Left lung (tissue), 10 donors: Measurements from ENCODE around the gene BNIP2. TPM values are rescaled to one million over a fixed set of nuclear protein-coding genes. Genes with fewer than 3 reads are reported as not detected.
A peak's percentile ranks its signal among the peaks of the same experiment; 100 is the strongest.
"Not testable (repeated sequence)": the region's sequence is repeated elsewhere in the genome, so short reads cannot be mapped to it uniquely, and the experiment has no call there.

Experiments
- ATAC-seq: fragments of 200-7000 bp; cut with Tn5 transposase; one replicate; pipeline ENCODE4 v1.9.1; 2020; ENCODE audit warnings: moderate library complexity
- DNase-seq, 4 donors: peaks; one replicate each; pipeline ENCODE4 v3.0.0-alpha.2; 2013 to 2020
- H3K27ac ChIP-seq, 2 donors: fragments of 200-600 bp; sonication (generic) in 1 of 2; one replicate each; pipeline versions ENCODE4 v1.5.0 to v1.8.0; 2020 to 2021
- H3K27me3 ChIP-seq, 2 donors: fragments of 200-600 bp; sonication (generic) in 1 of 2; one replicate each; pipeline versions ENCODE4 v1.5.0 to v1.8.0; 2020 to 2021
- H3K36me3 ChIP-seq, 2 donors: fragments of 200-600 bp; sonication (generic) in 1 of 2; one replicate each; pipeline versions ENCODE4 v1.5.0 to v1.8.0; 2020 to 2021
- H3K4me1 ChIP-seq, 2 donors: fragments of 200-600 bp; one replicate each; pipeline ENCODE4 v1.8.0; 2021
- H3K4me3 ChIP-seq, 2 donors: fragments of 200-600 bp; sonication (generic) in 1 of 2; one replicate each; pipeline versions ENCODE4 v1.5.0 to v1.8.0; 2020 to 2021; ENCODE audit warnings: mild to moderate bottlenecking in 1 of 2
- H3K9me3 ChIP-seq, 2 donors: fragments of 200-600 bp; sonication (generic) in 1 of 2; one replicate each; pipeline versions ENCODE4 v1.5.0 to v1.8.0; 2020 to 2021
- CTCF ChIP-seq, 2 donors: fragments of 200-600 bp; sonication (generic) in 1 of 2; IDR thresholded peaks; one replicate each; pipeline versions ENCODE4 v1.5.0 to v1.8.0; 2021; ENCODE audit warnings: antibody characterized with exemption in 2 of 2
- intact Hi-C, 2 donors: fragments of 100-400 bp; cut with DNase I; formaldehyde crosslinking; loops; one replicate each; pipeline versions ENCODE4 v1.11.2 to v1.14.2; 2022
- polyA plus RNA-seq, 6 donors: library from polyadenylated mRNA; unstranded; fragments of 120-200 nt; gene quantifications; one replicate each; pipeline ENCODE4 v1.2.1, GENCODE V29; 2013; ENCODE audit not compliant: insufficient read length in 6 of 6
- total RNA-seq, 2 donors: library from RNA; stranded (reverse); fragmentation: NEBNext Ultra II Directional; extraction: Animal tissue kit (Norgen Biotek cat#: 25700); gene quantifications; one replicate each; pipeline ENCODE4 v1.2.1, GENCODE V29; 2021
- donor health status: DM: no; HTN: yes; CAD: no.
- donor health status: DM: no; HTN: no; CAD: no.

The BNIP2 gene
- total and polyA plus RNA-seq, 8 donors: 66.0 to 87.3 (median 73.7) TPM

- peak; percentile 88 to 99 (median 96) for DNase-seq
- ATAC-seq: peak; percentile 100
- Histone ChIP-seq H3K27ac (peak within 1 kb of the TSS; percentile 71 to 92), H3K4me1 (peaks cover 9 to 37% of the 10 kb centered on the region in 2 donors), H3K27me3 (no peaks in the 10 kb centered on the region), H3K4me3 (peak within 1 kb of the TSS; percentile 86 to 87), H3K36me3 (peaks cover 0 to 44% of the 10 kb centered on the region in 2 donors), H3K9me3 (no peaks in the 10 kb centered on the region)
- intact Hi-C loops: no loop called here
- no peak for TF ChIP-seq CTCF (IDR thresholded peaks at IDR 0.05)
Measured at GRCh38 chr15:59656897-59657634, 32.1 kb downstream of the BNIP2 start, which contains the start of gene GTF2A2. GTF2A2 (minus strand) TSS chr15:59657515; CDS start chr15:59652277, 5,238 bp downstream.

GRCh38 chr15:59654046-59654445 is 35.1 kb downstream of the BNIP2 start:
- Histone ChIP-seq H3K4me1 (peaks cover 9 to 37% of the 10 kb centered on the region in 2 donors), H3K4me3 (no peak overlapping the region), H3K36me3 (peaks cover 0 to 44% of the 10 kb centered on the region in 2 donors), H3K27ac (no peak overlapping the region), H3K27me3 (no peaks in the 10 kb centered on the region), H3K9me3 (no peaks in the 10 kb centered on the region)
- DNase-seq (no peak), ATAC-seq (no peak)
- TF ChIP-seq CTCF (IDR thresholded peaks at IDR 0.05): no peak
- intact Hi-C loops: no loop called here

GRCh38 chr15:59649603-59650002 is 39.5 kb downstream of the BNIP2 start:
- no peaks in the 10 kb centered on the region for H3K27me3 ChIP-seq
- H3K9me3 ChIP-seq: no peaks in the 10 kb centered on the region
- no peak for TF ChIP-seq CTCF (IDR thresholded peaks at IDR 0.05)
- peaks cover 0 to 6% of the 10 kb centered on the region in 2 donors for H3K4me1 ChIP-seq
- intact Hi-C loops: no loop called here
- DNase-seq (no peak), ATAC-seq (no peak)
- no peak overlapping the region for H3K4me3 ChIP-seq
- no peak overlapping the region for H3K27ac ChIP-seq
- H3K36me3 ChIP-seq: peaks cover 0 to 84% of the 10 kb centered on the region in 2 donors

GRCh38 chr15:59647085-59647484 is 42.0 kb downstream of the BNIP2 start:
- no peak for TF ChIP-seq CTCF (IDR thresholded peaks at IDR 0.05)
- H3K36me3 ChIP-seq: peaks cover 0 to 86% of the 10 kb centered on the region in 2 donors
- intact Hi-C loops: no loop called here

GRCh38 chr15:59646277-59646676 is 42.8 kb downstream of the BNIP2 start:
- Histone ChIP-seq H3K27me3 (no peaks in the 10 kb centered on the region), H3K36me3 (peaks cover 0 to 84% of the 10 kb centered on the region in 2 donors), H3K4me3 (no peak overlapping the region), H3K27ac (no peak overlapping the region), H3K4me1 (no peaks in the 10 kb centered on the region), H3K9me3 (no peaks in the 10 kb centered on the region)
- no peak for DNase-seq
- intact Hi-C loops: no loop called here
- TF ChIP-seq CTCF (IDR thresholded peaks at IDR 0.05): no peak
- no peak for ATAC-seq

More at GRCh38 chr15:59647085-59647484, 42.0 kb downstream of the BNIP2 start:
- no peaks in the 10 kb centered on the region for H3K4me1 ChIP-seq
- ATAC-seq: no peak
- H3K4me3 ChIP-seq: no peak overlapping the region
- H3K9me3 ChIP-seq: no peaks in the 10 kb centered on the region
- DNase-seq: no peak
- no peak overlapping the region for H3K27ac ChIP-seq
- no peaks in the 10 kb centered on the region for H3K27me3 ChIP-seq

GRCh38 chr15:59645812-59646211 is 43.3 kb downstream of the BNIP2 start:
- H3K27me3 ChIP-seq: not testable (repeated sequence)

More at GRCh38 chr15:59645812-59646211, 43.3 kb downstream of the BNIP2 start:
- H3K27ac ChIP-seq, H3K4me3 ChIP-seq, ATAC-seq, DNase-seq, intact Hi-C loops, H3K4me1 ChIP-seq, H3K9me3 ChIP-seq: not testable (repeated sequence)
- H3K36me3 ChIP-seq: peaks cover 0 to 83% of the 10 kb centered on the region in 2 donors
